Naive B cell (primary cell): ENCODE results near the gene SMIM38. TPM values are rescaled to one million over a fixed set of nuclear protein-coding genes. Genes with fewer than 3 reads are reported as not detected.

ENCODE experiments used
- ATAC-seq, 2 donors: fragments of 150-1000 bp; cut with Tn5 transposase; 2 replicates each; pipeline ENCODE4 v1.10.0; 2021; ENCODE audit warnings: low read depth in 2 of 2, mild to moderate bottlenecking in 2 of 2, moderate library complexity in 2 of 2
- DNase-seq: peaks from one replicate; pipeline ENCODE4 v3.0.0; 2022
- H3K27ac Mint-ChIP-seq, 6 donors: one replicate each; pipeline ENCODE4 v1.8.0; 2020 to 2022; ENCODE audit warnings: mild to moderate bottlenecking in 6 of 6, mixed read lengths in 6 of 6, moderate library complexity in 5 of 6, inconsistent platforms in 2 of 6
- H3K27me3 Mint-ChIP-seq, 3 donors: one replicate each; pipeline ENCODE4 v1.8.0; 2021 to 2022; ENCODE audit warnings: mixed read lengths in 3 of 3, mild to moderate bottlenecking in 1 of 3
- H3K36me3 Mint-ChIP-seq, 2 donors: one replicate each; pipeline ENCODE4 v1.8.0; 2020 to 2022; ENCODE audit warnings: mixed read lengths in 2 of 2, inconsistent platforms in 1 of 2, mild to moderate bottlenecking in 1 of 2
- H3K4me1 Mint-ChIP-seq, 3 donors: one replicate each; pipeline ENCODE4 v1.8.0; 2020 to 2022; ENCODE audit warnings: mixed read lengths in 3 of 3, inconsistent platforms in 1 of 3, mild to moderate bottlenecking in 1 of 3, moderate library complexity in 1 of 3
- H3K4me3 Mint-ChIP-seq, 8 donors: one replicate each; pipeline ENCODE4 v1.8.0; 2020 to 2022; ENCODE audit warnings: mild to moderate bottlenecking in 8 of 8, mixed read lengths in 8 of 8, moderate library complexity in 8 of 8, inconsistent platforms in 2 of 8
- H3K9me3 Mint-ChIP-seq, 7 donors: one replicate each; pipeline ENCODE4 v1.8.0; 2020 to 2022; ENCODE audit warnings: mixed read lengths in 7 of 7, mild to moderate bottlenecking in 5 of 7, inconsistent platforms in 2 of 7, moderate library complexity in 1 of 7
- polyA plus RNA-seq, 6 donors: library from polyadenylated mRNA; unstranded; fragments of 300-500 nt; fragmentation: Illumina TruSeq; gene quantifications; one replicate each; pipeline ENCODE4 v1.2.3, GENCODE V29; 2021; ENCODE audit warnings: low read depth in 6 of 6

SMIM38 gene
- polyA plus RNA-seq, 6 donors from 2014 or later = not detected

- DNase-seq (no peak), ATAC-seq (no peak)
- Mint-ChIP-seq H3K9me3 (peaks cover 0 to 17% (median 6%) of the 10 kb centered on the region in 7 donors), H3K4me1 (peaks cover 0 to 8% (median 0%) of the 10 kb centered on the region in 3 donors), H3K27ac (peak overlapping the region in 2 of 6 donors; percentile 68 to 83), H3K27me3 (peaks cover 6 to 25% (median 12%) of the 10 kb centered on the region in 3 donors), H3K4me3 (peak overlapping the region in 1 of 8 donors; percentile 48), H3K36me3 (no peaks in the 10 kb centered on the region)
These were observed 15.0 kb downstream of the SMIM38 start for GRCh38 chr11:69170704-69171103.

- H3K4me3 Mint-ChIP-seq = no peak overlapping the region
- peaks cover 0 to 23% (median 8%) of the 10 kb centered on the region in 7 donors for H3K9me3 Mint-ChIP-seq
- peaks cover 4 to 22% (median 11%) of the 10 kb centered on the region in 3 donors for H3K27me3 Mint-ChIP-seq
- no peaks in the 10 kb centered on the region for H3K36me3 Mint-ChIP-seq
- DNase-seq (no peak), ATAC-seq (no peak)
- H3K27ac Mint-ChIP-seq = no peak overlapping the region
- H3K4me1 Mint-ChIP-seq = peaks cover 0 to 6% (median 0%) of the 10 kb centered on the region in 3 donors
These were observed 15.9 kb downstream of the SMIM38 start for GRCh38 chr11:69171476-69172240.

GRCh38 chr11:69172674-69173073, 16.9 kb downstream of the SMIM38 start:
- Mint-ChIP-seq H3K36me3 (no peaks in the 10 kb centered on the region), H3K4me3 (no peak overlapping the region), H3K4me1 (no peaks in the 10 kb centered on the region), H3K27me3 (peaks cover 4 to 18% (median 5%) of the 10 kb centered on the region in 3 donors), H3K9me3 (peaks cover 0 to 23% (median 8%) of the 10 kb centered on the region in 7 donors), H3K27ac (no peak overlapping the region)
- ATAC-seq (no peak), DNase-seq (no peak)

- DNase-seq = no peak
These were observed 17.6 kb downstream of the SMIM38 start for GRCh38 chr11:69173331-69173730.

GRCh38 chr11:69173925-69174581, 18.3 kb downstream of the SMIM38 start:
- no peak for DNase-seq
- Mint-ChIP-seq H3K9me3 (peaks cover 0 to 23% (median 7%) of the 10 kb centered on the region in 7 donors), H3K27ac (no peak overlapping the region), H3K27me3 (peaks cover 4 to 22% (median 8%) of the 10 kb centered on the region in 3 donors), H3K36me3 (no peaks in the 10 kb centered on the region), H3K4me3 (no peak overlapping the region), H3K4me1 (no peaks in the 10 kb centered on the region)
- ATAC-seq = no peak

More at GRCh38 chr11:69173331-69173730, 17.6 kb downstream of the SMIM38 start:
- Mint-ChIP-seq H3K27me3 (peaks cover under 1 to 17% (median 4%) of the 10 kb centered on the region in 3 donors), H3K27ac (no peak overlapping the region), H3K9me3 (peaks cover 0 to 23% (median 8%) of the 10 kb centered on the region in 7 donors), H3K4me1 (no peaks in the 10 kb centered on the region), H3K4me3 (no peak overlapping the region), H3K36me3 (no peaks in the 10 kb centered on the region)
- ATAC-seq = no peak

- DNase-seq (no peak), ATAC-seq (no peak)
- Mint-ChIP-seq H3K27me3 (peaks cover 4 to 20% (median 16%) of the 10 kb centered on the region in 3 donors), H3K36me3 (no peaks in the 10 kb centered on the region), H3K4me1 (no peaks in the 10 kb centered on the region), H3K4me3 (no peak overlapping the region), H3K9me3 (peaks cover 0 to 23% (median 6%) of the 10 kb centered on the region in 7 donors), H3K27ac (no peak overlapping the region)
These were observed 19.1 kb downstream of the SMIM38 start for GRCh38 chr11:69174841-69175240.

GRCh38 chr11:69178819-69179482, 23.2 kb downstream of the SMIM38 start:
- ATAC-seq = no peak
- no peak overlapping the region for H3K27ac Mint-ChIP-seq
- H3K4me1 Mint-ChIP-seq = no peaks in the 10 kb centered on the region
- peaks cover 0 to 8% of the 10 kb centered on the region in 2 donors for H3K36me3 Mint-ChIP-seq
- peaks cover 4 to 40% (median 34%) of the 10 kb centered on the region in 3 donors for H3K27me3 Mint-ChIP-seq
- H3K9me3 Mint-ChIP-seq = peaks cover 0 to 23% (median 6%) of the 10 kb centered on the region in 7 donors
- H3K4me3 Mint-ChIP-seq = no peak overlapping the region
- DNase-seq = no peak

- ATAC-seq (no peak), DNase-seq (no peak)
- Mint-ChIP-seq H3K4me1 (no peaks in the 10 kb centered on the region), H3K4me3 (peak overlapping the region in 1 of 8 donors; percentile 41), H3K36me3 (peaks cover 0 to 8% of the 10 kb centered on the region in 2 donors), H3K27ac (no peak overlapping the region), H3K27me3 (peaks cover 0 to 40% (median 34%) of the 10 kb centered on the region in 3 donors), H3K9me3 (peaks cover 0 to 11% (median 6%) of the 10 kb centered on the region in 7 donors)
These were observed 24.5 kb downstream of the SMIM38 start for GRCh38 chr11:69180226-69180625.

GRCh38 chr11:69180726-69181125, 25.0 kb downstream of the SMIM38 start:
- H3K27ac Mint-ChIP-seq = no peak overlapping the region
- ATAC-seq (no peak), DNase-seq (no peak)
- H3K4me1 Mint-ChIP-seq = no peaks in the 10 kb centered on the region
- H3K27me3 Mint-ChIP-seq = peaks cover 0 to 40% (median 34%) of the 10 kb centered on the region in 3 donors
- peaks cover 0 to 8% (median 3%) of the 10 kb centered on the region in 7 donors for H3K9me3 Mint-ChIP-seq
- no peak overlapping the region for H3K4me3 Mint-ChIP-seq
- H3K36me3 Mint-ChIP-seq = peaks cover 0 to 8% of the 10 kb centered on the region in 2 donors

- Mint-ChIP-seq H3K36me3 (peaks cover 0 to 9% of the 10 kb centered on the region in 2 donors), H3K9me3 (peaks cover 0 to 9% (median 2%) of the 10 kb centered on the region in 7 donors), H3K4me3 (no peak overlapping the region), H3K27ac (no peak overlapping the region), H3K27me3 (peaks cover 7 to 42% (median 32%) of the 10 kb centered on the region in 3 donors), H3K4me1 (no peaks in the 10 kb centered on the region)
- DNase-seq = no peak
- ATAC-seq = no peak
These were observed 27.9 kb downstream of the SMIM38 start for GRCh38 chr11:69183613-69184012.

GRCh38 chr11:69186316-69187260, 30.9 kb downstream of the SMIM38 start:
- Mint-ChIP-seq H3K4me3 (peak overlapping the region in 1 of 8 donors; percentile 18), H3K27ac (no peak overlapping the region), H3K36me3 (peaks cover 0 to 10% of the 10 kb centered on the region in 2 donors), H3K4me1 (no peaks in the 10 kb centered on the region), H3K9me3 (peaks cover 0 to 15% (median 6%) of the 10 kb centered on the region in 7 donors), H3K27me3 (peaks cover 13 to 29% (median 14%) of the 10 kb centered on the region in 3 donors)
- DNase-seq = no peak
- ATAC-seq = no peak

- ATAC-seq (no peak), DNase-seq (no peak)
- peaks cover 13 to 29% (median 15%) of the 10 kb centered on the region in 3 donors for H3K27me3 Mint-ChIP-seq
- H3K9me3 Mint-ChIP-seq = peaks cover 0 to 15% (median 6%) of the 10 kb centered on the region in 7 donors
- H3K4me1 Mint-ChIP-seq = no peaks in the 10 kb centered on the region
- peak overlapping the region in 1 of 6 donors; percentile 46 for H3K27ac Mint-ChIP-seq
- H3K4me3 Mint-ChIP-seq = no peak overlapping the region
- peaks cover 0 to 10% of the 10 kb centered on the region in 2 donors for H3K36me3 Mint-ChIP-seq
These were observed 31.9 kb downstream of the SMIM38 start for GRCh38 chr11:69187540-69188065.
